GM21576 (cell line): ENCODE measurements around the gene IL17RC.
"Not testable (repeated sequence)": the region's sequence is repeated elsewhere in the genome, so short reads cannot be mapped to it uniquely, and the experiment has no call there.

Experiments
- ATAC-seq: cut with Tn5 transposase; IDR thresholded peaks from one replicate; pipeline ENCODE4 v1.9.1; 2021; ENCODE audit warnings: mild to moderate bottlenecking, moderate library complexity; ENCODE audit not compliant: unreplicated experiment

IL17RC gene

DNA sequence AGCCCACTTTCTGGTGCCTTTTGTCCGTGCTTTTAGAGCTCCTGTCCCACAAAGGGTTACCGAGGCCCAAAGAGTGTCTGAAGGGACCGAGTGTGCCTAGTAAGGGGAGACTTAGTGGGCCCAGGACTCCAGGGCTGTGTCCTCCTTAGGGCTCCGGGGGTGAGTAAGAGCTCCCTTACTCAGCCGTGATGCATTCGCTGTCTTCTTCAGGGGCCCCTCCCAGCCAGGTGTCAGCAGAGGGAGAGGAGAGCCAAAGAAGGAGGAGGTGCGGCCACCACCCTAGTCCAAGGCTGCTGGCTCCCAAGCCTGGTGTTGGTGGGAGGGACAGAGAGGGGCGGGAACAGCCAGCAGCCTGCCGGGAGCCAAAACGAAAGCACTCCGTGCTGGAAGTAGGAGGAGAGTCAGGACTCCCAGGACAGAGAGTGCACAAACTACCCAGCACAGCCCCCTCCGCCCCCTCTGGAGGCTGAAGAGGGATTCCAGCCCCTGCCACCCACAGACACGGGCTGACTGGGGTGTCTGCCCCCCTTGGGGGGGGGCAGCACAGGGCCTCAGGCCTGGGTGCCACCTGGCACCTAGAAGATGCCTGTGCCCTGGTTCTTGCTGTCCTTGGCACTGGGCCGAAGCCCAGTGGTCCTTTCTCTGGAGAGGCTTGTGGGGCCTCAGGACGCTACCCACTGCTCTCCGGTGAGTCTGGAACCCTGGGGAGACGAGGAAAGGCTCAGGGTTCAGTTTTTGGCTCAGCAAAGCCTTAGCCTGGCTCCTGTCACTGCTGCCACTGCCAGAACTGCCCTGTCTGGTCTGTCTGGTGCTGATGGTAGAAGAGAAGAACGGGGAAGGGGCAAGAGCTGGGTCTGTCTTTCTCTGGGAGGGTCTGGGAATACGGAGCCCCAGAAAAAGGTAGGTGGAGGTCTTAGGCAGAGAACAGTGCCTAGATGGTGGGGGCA lies at the start of gene IL17RC:
Gene IL17RC (plus strand): TSS at position 365 of the 947 bp plus-strand sequence. CDS start 218 bp downstream, at position 583.
- ATAC-seq: no peak

GRCh38 chr3:9867106-9867505 lies 49.8 kb upstream of the IL17RC start:
- ATAC-seq: no peak

DNA sequence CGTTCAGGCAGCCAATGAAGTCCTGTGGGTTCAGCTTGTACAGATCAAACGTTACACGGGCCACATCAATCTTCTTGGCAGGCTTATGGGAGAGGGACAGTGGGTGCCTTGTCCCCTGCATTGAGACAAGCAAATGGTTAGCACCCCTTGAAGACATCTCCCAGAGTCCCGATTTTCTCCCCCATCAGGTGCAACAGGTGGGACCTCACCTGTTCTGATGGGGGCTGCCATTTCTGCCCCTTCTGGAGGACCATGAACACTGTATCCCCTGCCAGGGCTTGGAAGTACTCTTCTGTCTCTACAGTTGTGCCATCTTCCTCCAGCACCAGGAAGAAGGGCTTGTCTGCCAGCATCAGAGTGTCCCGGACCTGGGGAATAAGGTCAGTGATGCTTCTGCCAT lies 46.9 kb upstream of the IL17RC start:
- ATAC-seq: no peak

DNA sequence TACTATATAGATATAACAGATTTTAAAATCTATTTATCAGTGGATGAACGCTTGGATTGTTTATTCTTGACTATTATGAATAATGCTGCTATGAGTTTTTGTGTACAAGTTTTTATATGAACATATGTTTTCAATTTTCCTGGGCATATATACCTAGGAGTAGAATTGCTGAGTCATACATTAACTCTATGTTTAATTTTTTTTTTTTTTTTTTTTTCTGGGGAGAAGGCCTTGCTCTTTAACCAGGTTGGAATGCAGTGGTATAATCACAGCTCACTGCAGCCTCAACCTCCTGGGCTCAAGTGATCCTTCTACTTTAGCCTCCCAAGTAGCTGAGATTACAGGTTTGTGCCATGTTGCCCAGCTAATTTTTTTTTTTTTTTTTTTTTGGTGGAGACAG lies 45.9 kb upstream of the IL17RC start:
- ATAC-seq: no peak

DNA sequence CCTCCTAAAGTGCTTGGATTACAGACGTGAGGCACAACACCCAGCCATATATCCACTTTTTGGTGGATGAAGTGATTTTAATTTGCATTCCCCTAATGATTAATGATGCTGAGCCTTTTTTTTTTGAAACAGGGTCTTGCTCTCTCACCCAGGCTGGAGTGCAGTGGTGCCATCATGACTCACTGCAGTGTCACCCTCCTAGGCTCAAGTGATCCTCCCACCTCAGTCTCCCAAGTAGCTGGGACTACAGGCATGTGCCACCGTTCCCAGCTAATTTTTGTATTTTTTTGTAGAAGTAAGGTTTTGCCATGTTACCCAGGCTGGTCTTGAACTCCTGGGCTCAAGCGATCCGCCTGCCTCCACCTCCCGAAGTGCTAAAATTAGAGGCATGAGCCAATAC lies 44.8 kb upstream of the IL17RC start:
- ATAC-seq: not testable (repeated sequence)

DNA sequence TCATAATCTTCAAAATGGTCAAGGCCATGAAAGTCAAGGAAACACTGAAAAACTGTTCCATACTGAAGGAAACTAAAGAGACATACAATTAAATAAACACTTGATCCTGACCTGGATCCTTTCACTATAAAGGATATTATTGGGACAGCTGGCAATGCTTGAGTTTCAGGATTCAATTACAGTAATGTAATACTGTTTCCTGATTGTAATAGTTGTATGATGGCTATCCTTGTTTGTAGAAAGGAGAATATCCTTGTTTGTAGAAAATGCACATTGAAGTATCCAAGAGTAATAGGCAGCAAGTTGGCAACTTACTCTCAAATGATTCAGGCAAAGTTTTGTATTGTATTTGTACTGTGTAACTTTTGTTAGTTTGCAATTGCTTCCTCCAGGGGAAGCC lies 41.5 kb upstream of the IL17RC start:
- ATAC-seq: no peak

GRCh38 chr3:9876255-9876654 lies 40.6 kb upstream of the IL17RC start:
- ATAC-seq: not testable (repeated sequence)

DNA sequence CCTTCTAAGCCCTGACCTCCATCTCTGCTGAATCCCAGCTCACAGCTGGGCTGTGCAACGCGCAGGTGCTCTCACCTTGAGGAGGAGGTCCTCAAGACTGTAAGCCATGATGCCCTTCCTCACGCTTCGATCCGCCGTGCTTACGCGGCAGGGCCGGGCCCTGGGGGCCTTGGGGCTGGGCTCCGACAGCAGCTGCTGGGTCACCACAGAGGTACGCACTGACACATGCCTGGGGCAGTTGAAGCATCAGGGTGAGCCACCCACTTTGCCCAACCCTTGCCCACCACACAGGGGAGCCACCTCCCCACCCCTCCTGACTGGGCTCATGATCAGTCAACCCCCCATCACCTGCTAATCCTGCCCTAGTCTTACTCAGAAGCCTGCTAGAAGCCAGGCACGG lies 39.9 kb upstream of the IL17RC start:
- ATAC-seq: no peak

DNA sequence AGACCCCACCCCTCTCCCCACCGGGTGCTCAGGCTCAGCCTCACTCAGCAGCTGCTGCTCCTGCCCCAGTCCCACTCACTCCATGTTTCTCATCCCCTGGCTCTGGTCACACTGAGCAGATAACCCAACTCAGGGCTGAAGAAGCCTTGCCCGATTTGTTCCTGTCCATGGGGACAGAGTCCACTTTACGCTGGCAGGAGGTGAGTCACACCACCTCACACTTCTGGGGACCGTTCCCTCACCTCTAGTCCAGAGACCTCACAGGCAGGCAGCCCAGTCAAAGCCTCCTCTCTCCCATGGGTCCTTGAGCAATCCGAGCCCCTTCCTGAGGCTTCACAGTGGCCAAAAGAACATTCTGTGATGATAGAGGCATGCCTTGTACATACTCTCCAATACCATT lies 38.2 kb upstream of the IL17RC start:
- ATAC-seq: no peak

GRCh38 chr3:9879830-9880549 lies 36.9 kb upstream of the IL17RC start, which contains the start of gene CIDEC:
TSS of gene CIDEC (minus strand) at chr3:9880253. CDS start at chr3:9878486, 1,767 bp downstream.
- no peak for ATAC-seq

DNA sequence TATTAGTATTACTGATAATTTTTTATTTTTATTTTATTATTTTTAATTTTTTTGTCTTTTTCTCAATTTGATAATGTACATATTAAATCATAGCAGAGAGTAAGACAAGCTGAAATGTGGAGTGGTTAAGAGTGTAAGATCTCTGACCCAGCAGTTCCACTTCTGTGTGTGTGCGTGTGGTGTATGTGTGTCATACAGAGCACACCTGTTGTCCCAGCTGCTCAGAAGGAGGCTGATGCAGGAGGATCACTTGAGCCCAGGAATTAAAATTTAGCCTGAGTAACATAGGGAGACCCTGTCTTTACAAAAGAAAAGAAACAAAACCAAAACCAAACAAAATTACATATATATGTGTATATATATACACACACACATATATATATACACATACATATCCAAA lies 35.5 kb upstream of the IL17RC start:
- ATAC-seq: no peak

DNA sequence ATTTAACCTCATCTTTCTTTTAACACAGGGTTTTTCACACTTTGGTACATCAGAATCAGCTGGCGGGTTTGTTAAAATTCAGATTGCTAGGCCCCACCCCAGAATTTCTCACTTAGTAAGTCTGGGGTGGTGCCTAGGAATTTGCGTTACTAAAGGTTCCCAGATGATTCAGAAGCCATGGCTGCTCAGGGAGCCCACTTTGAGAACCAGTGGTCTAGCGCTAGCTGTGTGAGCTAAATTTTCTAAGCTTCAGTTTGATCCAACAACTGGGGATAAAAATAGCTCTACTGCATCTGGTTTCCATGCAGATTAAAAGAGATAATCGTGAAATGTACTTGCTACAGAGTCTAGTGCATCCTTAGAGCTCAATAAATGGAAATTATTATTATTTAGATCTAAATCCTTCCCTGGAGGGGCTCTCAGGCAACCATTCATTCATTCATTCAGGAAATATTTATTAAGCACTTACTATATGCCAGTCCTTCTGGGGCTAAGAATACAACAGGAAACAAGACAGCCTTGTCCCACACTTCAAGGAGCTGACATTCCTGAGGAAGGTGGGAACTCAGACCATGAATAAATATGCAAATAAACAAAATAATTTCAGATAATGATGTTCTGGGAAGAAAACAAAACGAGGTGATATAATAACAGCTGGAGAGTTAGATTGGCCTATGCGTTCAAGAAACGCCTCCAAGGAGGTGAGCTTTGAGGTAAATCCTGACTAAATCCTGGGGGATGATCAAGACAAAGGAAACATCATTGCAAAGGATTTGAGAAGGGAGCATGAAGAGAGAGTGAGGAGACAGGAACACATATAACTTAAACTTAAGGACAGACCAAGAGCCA lies 33.0 kb upstream of the IL17RC start:
- ATAC-seq: no peak

- ATAC-seq: no peak
Observed at GRCh38 chr3:9884555-9885165, 32.2 kb upstream of the IL17RC start.

GRCh38 chr3:9886328-9886727 lies 30.6 kb upstream of the IL17RC start:
- no peak for ATAC-seq

DNA sequence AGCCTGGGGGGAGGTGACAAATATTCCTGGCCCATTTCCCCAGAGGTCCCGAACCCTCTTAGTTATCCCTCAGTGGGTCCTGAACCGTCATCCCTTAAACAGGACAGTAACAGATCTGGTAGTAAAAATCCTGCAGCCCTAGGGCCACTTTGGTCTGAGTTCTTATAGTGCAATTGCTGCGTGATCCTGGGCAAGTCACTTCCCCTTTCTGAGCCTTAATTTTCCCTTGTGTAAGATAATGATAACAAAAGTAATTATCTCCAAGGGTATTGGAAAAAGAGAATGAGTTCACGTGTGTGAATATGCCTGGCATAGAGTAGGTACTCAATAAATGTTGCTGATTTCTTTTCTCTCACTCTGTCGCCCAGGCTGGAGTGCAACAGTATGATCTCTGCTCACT lies 29.4 kb upstream of the IL17RC start:
- ATAC-seq: no peak

DNA sequence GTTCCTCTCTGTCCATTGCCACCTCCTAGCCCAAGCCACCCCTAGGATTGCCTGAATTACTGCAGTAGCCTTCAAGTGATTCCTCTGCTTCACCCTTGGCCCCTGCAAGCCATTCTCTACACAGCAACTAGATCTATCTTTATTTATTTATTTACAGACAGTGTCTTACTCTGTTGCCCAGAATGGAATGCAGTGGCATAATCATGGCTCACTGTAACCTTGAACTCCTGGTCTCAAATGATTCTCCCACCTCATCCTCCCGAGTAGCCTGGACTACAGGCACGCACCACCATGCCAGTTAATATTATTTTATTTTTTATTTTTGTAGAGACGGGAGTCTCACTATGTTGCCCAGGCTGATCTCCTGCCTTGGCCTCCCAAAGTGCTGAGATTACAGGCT lies 28.4 kb upstream of the IL17RC start:
- ATAC-seq: no peak

DNA sequence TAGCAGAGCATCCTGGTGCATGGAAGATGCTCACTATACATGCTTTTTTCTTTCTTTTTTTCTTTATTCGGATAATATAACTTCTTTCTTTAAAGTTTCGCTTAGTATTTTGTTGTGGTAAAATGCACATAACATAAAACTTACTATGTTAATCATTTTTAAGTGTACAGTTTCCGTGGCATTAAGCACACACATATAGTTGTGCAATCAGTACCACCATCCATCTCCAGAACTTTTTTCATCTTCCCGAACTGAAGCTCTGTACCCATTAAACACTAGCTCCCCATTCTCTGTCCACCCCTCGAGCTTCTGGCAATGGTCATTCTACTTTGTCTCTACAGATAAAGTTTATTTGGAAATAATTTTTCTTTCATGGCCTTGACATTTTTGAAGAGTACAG lies 27.5 kb upstream of the IL17RC start:
- no peak for ATAC-seq

- ATAC-seq: peak; percentile 78
Observed at GRCh38 chr3:9890249-9891071, 26.4 kb upstream of the IL17RC start, which contains the start of gene JAGN1. TSS of gene JAGN1 (plus strand) at chr3:9890610. CDS start at chr3:9890723, 113 bp downstream.

DNA sequence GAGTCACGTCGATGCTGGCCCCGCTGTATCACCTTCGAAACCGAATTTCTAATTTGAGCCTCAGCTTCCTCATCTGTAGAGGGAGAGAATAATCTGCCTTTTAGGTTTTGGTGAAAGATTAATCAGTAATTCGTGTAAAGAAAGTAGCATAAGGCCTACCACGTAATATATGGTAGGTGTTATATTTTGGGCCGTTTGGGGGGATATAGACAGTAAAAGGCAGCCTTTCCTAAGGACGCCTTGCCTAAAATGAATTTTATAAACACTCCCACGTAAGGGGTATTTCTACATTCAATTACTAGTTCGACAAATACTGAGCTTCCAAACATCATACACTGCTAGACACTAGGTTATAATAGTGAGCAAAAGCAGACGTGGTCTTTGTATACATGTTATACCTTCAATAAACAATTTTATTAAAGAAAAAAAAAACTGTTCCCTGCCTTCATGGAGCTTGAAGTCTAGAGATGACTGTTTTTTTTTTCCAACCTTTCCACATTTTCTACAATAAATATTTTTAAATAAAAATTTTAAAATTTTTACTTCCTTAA lies 25.8 kb upstream of the IL17RC start:
- no peak for ATAC-seq
